ENCODE data around the gene AIM2.

Gene AIM2

GRCh38 chr1:159100589-159100988 is 24.0 kb upstream of the AIM2 start:
- Histone ChIP-seq H3K9ac (ENCODE audit: insufficient read length, low read depth) (no peak overlapping the region), H3K4me3 (ENCODE audit: insufficient read length, low read depth) (no peak overlapping the region), H3K27me3 (ENCODE audit: insufficient read depth, insufficient read length) (no peaks in the 10 kb centered on the region), H3K9me3 (ENCODE audit: insufficient read depth, low read length) (peaks cover 6% of the 10 kb centered on the region; the same call in 1 of the 2 replicates), H3K4me1 (ENCODE audit: insufficient read depth, insufficient read length) (peaks cover 2% of the 10 kb centered on the region), H3K36me3 (ENCODE audit: insufficient read depth, insufficient read length, low read length) (no peaks in the 10 kb centered on the region)
- TF ChIP-seq SUZ12 (IDR thresholded peaks at IDR 0.05; ENCODE audit: extremely low read depth, insufficient read depth, insufficient read length) (no peak), ZNF274 (IDR thresholded peaks at IDR 0.05; ENCODE audit: low read depth, low read length) (no peak), YY1 (IDR thresholded peaks at IDR 0.05; ENCODE audit: insufficient read depth, insufficient read length) (no peak)
- no peak for DNase-seq (ENCODE audit: low read depth, low spot score)

- no peaks in the 10 kb centered on the region for H3K9me3 ChIP-seq (ENCODE audit: insufficient read depth, low read length)
- H3K4me1 ChIP-seq (ENCODE audit: insufficient read depth, insufficient read length) = peaks cover 2% of the 10 kb centered on the region
- H3K36me3 ChIP-seq (ENCODE audit: insufficient read depth, insufficient read length, low read length) = no peaks in the 10 kb centered on the region
- H3K27me3 ChIP-seq (ENCODE audit: insufficient read depth, insufficient read length) = no peaks in the 10 kb centered on the region
- no peak overlapping the region for H3K4me3 ChIP-seq (ENCODE audit: insufficient read length, low read depth)
- no peak overlapping the region for H3K9ac ChIP-seq (ENCODE audit: insufficient read length, low read depth)
- DNase-seq (ENCODE audit: low read depth, low spot score) = no peak
- TF ChIP-seq SUZ12 (IDR thresholded peaks at IDR 0.05; ENCODE audit: extremely low read depth, insufficient read depth, insufficient read length) (no peak), ZNF274 (IDR thresholded peaks at IDR 0.05; ENCODE audit: low read depth, low read length) (no peak), YY1 (IDR thresholded peaks at IDR 0.05; ENCODE audit: insufficient read depth, insufficient read length) (no peak)
These were observed 22.0 kb upstream of the AIM2 start for GRCh38 chr1:159098596-159098995.

- TF ChIP-seq SUZ12 (IDR thresholded peaks at IDR 0.05; ENCODE audit: extremely low read depth, insufficient read depth, insufficient read length) = no peak
- TF ChIP-seq YY1 (IDR thresholded peaks at IDR 0.05; ENCODE audit: insufficient read depth, insufficient read length) = no peak
- no peak for TF ChIP-seq ZNF274 (IDR thresholded peaks at IDR 0.05; ENCODE audit: low read depth, low read length)
- Histone ChIP-seq H3K27me3 (ENCODE audit: insufficient read depth, insufficient read length) (no peaks in the 10 kb centered on the region), H3K36me3 (ENCODE audit: insufficient read depth, insufficient read length, low read length) (no peaks in the 10 kb centered on the region), H3K9me3 (ENCODE audit: insufficient read depth, low read length) (no peaks in the 10 kb centered on the region), H3K4me1 (ENCODE audit: insufficient read depth, insufficient read length) (no peaks in the 10 kb centered on the region), H3K9ac (ENCODE audit: insufficient read length, low read depth) (no peak overlapping the region), H3K4me3 (ENCODE audit: insufficient read length, low read depth) (no peak overlapping the region)
- DNase-seq (ENCODE audit: low read depth, low spot score) = no peak
These were observed 15.6 kb upstream of the AIM2 start for GRCh38 chr1:159092036-159092760.

- DNase-seq (ENCODE audit: low read depth, low spot score) = no peak
- Histone ChIP-seq H3K27me3 (ENCODE audit: insufficient read depth, insufficient read length) (no peaks in the 10 kb centered on the region), H3K9me3 (ENCODE audit: insufficient read depth, low read length) (no peaks in the 10 kb centered on the region), H3K9ac (ENCODE audit: insufficient read length, low read depth) (no peak overlapping the region), H3K36me3 (ENCODE audit: insufficient read depth, insufficient read length, low read length) (no peaks in the 10 kb centered on the region), H3K4me1 (ENCODE audit: insufficient read depth, insufficient read length) (no peaks in the 10 kb centered on the region), H3K4me3 (ENCODE audit: insufficient read length, low read depth) (no peak overlapping the region)
- TF ChIP-seq ZNF274 (IDR thresholded peaks at IDR 0.05; ENCODE audit: low read depth, low read length) (no peak), SUZ12 (IDR thresholded peaks at IDR 0.05; ENCODE audit: extremely low read depth, insufficient read depth, insufficient read length) (no peak), YY1 (IDR thresholded peaks at IDR 0.05; ENCODE audit: insufficient read depth, insufficient read length) (no peak)
These were observed 15.1 kb upstream of the AIM2 start for GRCh38 chr1:159091607-159092031.

DNA sequence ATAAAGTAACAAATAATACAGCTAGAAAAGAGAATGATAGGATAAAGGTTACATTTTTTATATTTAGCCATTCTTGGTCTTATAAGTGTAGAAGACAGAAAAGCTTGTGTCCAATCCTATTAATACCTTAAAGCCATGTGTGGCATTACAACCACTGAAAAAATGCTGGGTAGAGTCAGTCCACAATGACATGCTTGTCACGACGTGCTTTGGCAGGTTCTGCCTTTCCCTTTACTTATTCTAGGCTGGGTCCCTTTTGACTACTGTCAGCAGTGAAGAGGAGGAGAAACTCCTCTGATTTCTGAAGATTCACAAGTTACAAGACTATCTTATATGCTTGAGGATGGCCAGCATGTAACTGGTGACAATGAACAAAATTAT is 14.6 kb upstream of the AIM2 start:
- TF ChIP-seq SUZ12 (IDR thresholded peaks at IDR 0.05; ENCODE audit: extremely low read depth, insufficient read depth, insufficient read length) (no peak), ZNF274 (IDR thresholded peaks at IDR 0.05; ENCODE audit: low read depth, low read length) (no peak), YY1 (IDR thresholded peaks at IDR 0.05; ENCODE audit: insufficient read depth, insufficient read length) (no peak)
- H3K4me1 ChIP-seq (ENCODE audit: insufficient read depth, insufficient read length) = no peaks in the 10 kb centered on the region
- no peak for DNase-seq (ENCODE audit: low read depth, low spot score)
- H3K4me3 ChIP-seq (ENCODE audit: insufficient read length, low read depth) = no peak overlapping the region
- H3K9ac ChIP-seq (ENCODE audit: insufficient read length, low read depth) = no peak overlapping the region
- no peaks in the 10 kb centered on the region for H3K9me3 ChIP-seq (ENCODE audit: insufficient read depth, low read length)
- no peaks in the 10 kb centered on the region for H3K27me3 ChIP-seq (ENCODE audit: insufficient read depth, insufficient read length)
- H3K36me3 ChIP-seq (ENCODE audit: insufficient read depth, insufficient read length, low read length) = no peaks in the 10 kb centered on the region

GRCh38 chr1:159090286-159091179 is 14.0 kb upstream of the AIM2 start:
- TF ChIP-seq ZNF274 (IDR thresholded peaks at IDR 0.05; ENCODE audit: low read depth, low read length) (no peak), SUZ12 (IDR thresholded peaks at IDR 0.05; ENCODE audit: extremely low read depth, insufficient read depth, insufficient read length) (no peak), YY1 (IDR thresholded peaks at IDR 0.05; ENCODE audit: insufficient read depth, insufficient read length) (no peak)

More at GRCh38 chr1:159090286-159091179, 14.0 kb upstream of the AIM2 start:
- Histone ChIP-seq H3K9ac (ENCODE audit: insufficient read length, low read depth) (no peak overlapping the region), H3K36me3 (ENCODE audit: insufficient read depth, insufficient read length, low read length) (no peaks in the 10 kb centered on the region), H3K4me1 (ENCODE audit: insufficient read depth, insufficient read length) (no peaks in the 10 kb centered on the region), H3K27me3 (ENCODE audit: insufficient read depth, insufficient read length) (no peaks in the 10 kb centered on the region), H3K4me3 (ENCODE audit: insufficient read length, low read depth) (no peak overlapping the region), H3K9me3 (ENCODE audit: insufficient read depth, low read length) (no peaks in the 10 kb centered on the region)
- no peak for DNase-seq (ENCODE audit: low read depth, low spot score)

Measured in NT2/D1 (cell line).